H9 (cell line): Measurements from ENCODE around the gene SLC35F3. TPM values are rescaled to one million over a fixed set of nuclear protein-coding genes. Genes with fewer than 3 reads are reported as not detected.

Source experiments
- DNase-seq: peaks from one replicate; pipeline ENCODE4 v3.0.0-alpha.2; 2017
- H2AFZ ChIP-seq: one replicate; pipeline ENCODE4 v1.6.1; 2013; ENCODE audit warnings: mild to moderate bottlenecking, low read length, control low read depth, moderate library complexity
- H2AK5ac ChIP-seq: 2 replicates; pipeline ENCODE4 v1.6.1; 2013; ENCODE audit warnings: low read length, control low read depth, mixed read lengths; ENCODE audit not compliant: insufficient read length
- H2BK120ac ChIP-seq: one replicate; pipeline ENCODE4 v1.6.1; 2013; ENCODE audit warnings: low read depth, mild to moderate bottlenecking, low read length, control low read depth, inconsistent platforms; ENCODE audit not compliant: poor library complexity, severe bottlenecking
- H2BK12ac ChIP-seq: 2 replicates; pipeline ENCODE4 v1.6.1; 2013; ENCODE audit warnings: low read length, control low read depth, mixed read lengths, low read depth; ENCODE audit not compliant: insufficient read length
- H2BK15ac ChIP-seq: 2 replicates; pipeline ENCODE4 v1.6.1; 2013; ENCODE audit warnings: low read depth, low read length, control low read depth
- H2BK20ac ChIP-seq: one replicate; pipeline ENCODE4 v1.6.1; 2013; ENCODE audit warnings: low read depth, mild to moderate bottlenecking, low read length, control low read depth, inconsistent platforms; ENCODE audit not compliant: poor library complexity, severe bottlenecking
- H2BK5ac ChIP-seq: 2 replicates; pipeline ENCODE4 v1.6.1; 2013; ENCODE audit warnings: low read length, control low read depth, mixed read lengths; ENCODE audit not compliant: insufficient read length
- H3K14ac ChIP-seq: 2 replicates; pipeline ENCODE4 v1.6.1; 2013; ENCODE audit warnings: low read length, control low read depth; ENCODE audit not compliant: insufficient read depth
- H3K18ac ChIP-seq: 2 replicates; pipeline ENCODE4 v1.6.1; 2013; ENCODE audit warnings: low read depth, mild to moderate bottlenecking, mixed read lengths, low read length, control low read depth; ENCODE audit not compliant: insufficient read length
- H3K23ac ChIP-seq: 2 replicates; pipeline ENCODE4 v1.6.1; 2013; ENCODE audit warnings: low read length, control low read depth, mixed read lengths, low read depth; ENCODE audit not compliant: insufficient read length
- H3K23me2 ChIP-seq: 2 replicates; pipeline ENCODE4 v1.6.1; 2013; ENCODE audit warnings: low read depth, mild to moderate bottlenecking, mixed read lengths, low read length, control low read depth; ENCODE audit not compliant: insufficient read length, poor library complexity, severe bottlenecking
- H3K27ac ChIP-seq: 2 replicates; pipeline ENCODE4 v1.5.1; 2013; ENCODE audit warnings: low read length, control low read depth, mixed read lengths, low read depth; ENCODE audit not compliant: insufficient read length
- H3K27me3 ChIP-seq: 2 replicates; pipeline ENCODE4 v1.6.1; 2013; ENCODE audit warnings: low read length, control low read depth, inconsistent platforms; ENCODE audit not compliant: insufficient read depth
- H3K4ac ChIP-seq: 2 replicates; pipeline ENCODE4 v1.6.1; 2013; ENCODE audit warnings: low read depth, mild to moderate bottlenecking, control low read depth, inconsistent platforms, low read length, moderate library complexity
- H3K4me1 ChIP-seq: 2 replicates; pipeline ENCODE4 v1.6.1; 2013; ENCODE audit warnings: low read length, control low read depth, inconsistent platforms; ENCODE audit not compliant: insufficient read depth
- H3K4me2 ChIP-seq: 2 replicates; pipeline ENCODE4 v1.6.1; 2013; ENCODE audit warnings: low read length, control low read depth, mixed read lengths; ENCODE audit not compliant: insufficient read length, insufficient read depth
- H3K56ac ChIP-seq: 2 replicates; pipeline ENCODE4 v1.6.1; 2013; ENCODE audit warnings: low read depth, mild to moderate bottlenecking, mixed read lengths, low read length, control low read depth; ENCODE audit not compliant: insufficient read length
- H3K79me1 ChIP-seq: 2 replicates; pipeline ENCODE4 v1.6.1; 2013; ENCODE audit warnings: low read depth, mild to moderate bottlenecking, moderate library complexity, low read length, control low read depth, inconsistent platforms; ENCODE audit not compliant: insufficient read depth, poor library complexity, severe bottlenecking
- H3K79me2 ChIP-seq: 2 replicates; pipeline ENCODE4 v1.6.1; 2013; ENCODE audit warnings: low read length, control low read depth, inconsistent platforms; ENCODE audit not compliant: insufficient read depth
- H3K9ac ChIP-seq: 2 replicates; pipeline ENCODE4 v1.6.1; 2013; ENCODE audit warnings: low read length, control low read depth, mixed read lengths; ENCODE audit not compliant: insufficient read length; ENCODE audit errors: extremely low read depth
- H3K9me3 ChIP-seq: one replicate; pipeline ENCODE4 v1.6.1; 2013; ENCODE audit warnings: low read depth, low read length, inconsistent platforms; ENCODE audit not compliant: control insufficient read depth
- H3T11ph ChIP-seq: one replicate; pipeline ENCODE4 v1.6.1; 2013; ENCODE audit warnings: mild to moderate bottlenecking, low read length, control low read depth, inconsistent platforms
- H4K20me1 ChIP-seq: one replicate; pipeline ENCODE4 v1.6.1; 2013; ENCODE audit not compliant: control insufficient read depth, insufficient read length, insufficient read depth
- H4K5ac ChIP-seq: 2 replicates; pipeline ENCODE4 v1.6.1; 2013; ENCODE audit warnings: low read depth, mild to moderate bottlenecking, mixed read lengths, low read length, control low read depth; ENCODE audit not compliant: insufficient read length
- H4K8ac ChIP-seq: replicated peaks from 2 replicates; pipeline ENCODE4 v1.6.1; 2013; ENCODE audit warnings: low read length, control low read depth, mixed read lengths, low read depth; ENCODE audit not compliant: insufficient read length
- H4K91ac ChIP-seq: 2 replicates; pipeline ENCODE4 v1.6.1; 2013; ENCODE audit warnings: low read depth, mild to moderate bottlenecking, moderate library complexity, mixed read lengths, low read length, control low read depth; ENCODE audit not compliant: insufficient read length
- H3K27ac Mint-ChIP-seq, 3 experiments: 2 replicates in 2 of 3; 3 replicates in 1 of 3; pipeline ENCODE4 v1.8.0; 2020 to 2021; ENCODE audit warnings: mixed read lengths in 3 of 3, mild to moderate bottlenecking in 1 of 3, moderate library complexity in 1 of 3
- H3K27me3 Mint-ChIP-seq: 2 replicates; pipeline ENCODE4 v1.8.0; 2021; ENCODE audit warnings: low read depth, mild to moderate bottlenecking, moderate library complexity, mixed read lengths
- H3K36me3 Mint-ChIP-seq, 3 experiments: 2 replicates in 2 of 3; 3 replicates in 1 of 3; pipeline ENCODE4 v1.8.0; 2020 to 2021; ENCODE audit warnings: low read depth in 3 of 3, mixed read lengths in 3 of 3; ENCODE audit not compliant: insufficient read depth in 1 of 3
- H3K4me1 Mint-ChIP-seq, 2 experiments: 2 replicates each; pipeline ENCODE4 v1.8.0; 2020; ENCODE audit warnings: mixed read lengths in 2 of 2
- H3K4me3 Mint-ChIP-seq, 2 experiments: 2 replicates in 1 of 2; 3 replicates in 1 of 2; pipeline ENCODE4 v1.8.0; 2020 to 2021; ENCODE audit warnings: mild to moderate bottlenecking in 2 of 2, mixed read lengths in 2 of 2, moderate library complexity in 1 of 2
- H3K9me3 Mint-ChIP-seq, 2 experiments: 2 replicates in 1 of 2; 3 replicates in 1 of 2; pipeline ENCODE4 v1.8.0; 2020; ENCODE audit warnings: mild to moderate bottlenecking in 2 of 2, mixed read lengths in 2 of 2, moderate library complexity in 1 of 2
- CTCF ChIP-seq: fragments of 200-600 bp; sonication (generic); conservative IDR thresholded peaks from 3 replicates; pipeline ENCODE4 v1.8.0; 2021; ENCODE audit warnings: antibody characterized with exemption, mild to moderate bottlenecking
- WGBS: extraction: QIAGEN DNeasy Blood & Tissue Kit; methylation state at CpG from one replicate; pipeline ENCODE4 v1.1.7; 2013; ENCODE audit warnings: missing lambda C conversion rate, low lambda C conversion rate, mixed read lengths; ENCODE audit not compliant: insufficient read length; ENCODE audit errors: extremely low coverage; 5-methylcytosine and 5-hydroxymethylcytosine counted together
- total RNA-seq: library from RNA; stranded (reverse); gene quantifications from 2 replicates; pipeline ENCODE4 v1.2.1, GENCODE V29; 2021

The SLC35F3 gene
- total RNA-seq, 1 experiment from 2014 or later: 0.81 TPM

GRCh38 chr1:233972563-233972950, 68.1 kb downstream of the SLC35F3 start:
- TF ChIP-seq CTCF: no peak
- no peaks in the 10 kb centered on the region for H3K23me2 ChIP-seq
- no peaks in the 10 kb centered on the region for H3K36me3 Mint-ChIP-seq
- no peak overlapping the region for H2BK20ac ChIP-seq
- H3K4me1 ChIP-seq: no peaks in the 10 kb centered on the region
- H3K9me3 Mint-ChIP-seq: no peaks in the 10 kb centered on the region
- H3K27me3 Mint-ChIP-seq: peaks cover 1% of the 10 kb centered on the region; the same call in 1 of the 2 replicates
- H2BK15ac ChIP-seq: no peak overlapping the region
- H3K27ac Mint-ChIP-seq: no peak overlapping the region
- H2AFZ ChIP-seq: no peak overlapping the region
- no peak overlapping the region for H4K8ac ChIP-seq
- no peaks in the 10 kb centered on the region for H3K27me3 ChIP-seq
- H4K5ac ChIP-seq: no peak overlapping the region
- H2AK5ac ChIP-seq: no peak overlapping the region
- H4K20me1 ChIP-seq: no peaks in the 10 kb centered on the region
- WGBS: no CpG with 5 or more reads among the region's 4 CpGs
- H3K56ac ChIP-seq: no peak overlapping the region
- no peaks in the 10 kb centered on the region for H3K9me3 ChIP-seq
- no peak for DNase-seq
- no peak overlapping the region for H2BK5ac ChIP-seq
- no peak overlapping the region for H3K4me3 Mint-ChIP-seq
- H3K79me2 ChIP-seq: no peaks in the 10 kb centered on the region
- H3K23ac ChIP-seq: no peak overlapping the region
- H3K79me1 ChIP-seq: no peaks in the 10 kb centered on the region
- H2BK120ac ChIP-seq: no peak overlapping the region
- H3K18ac ChIP-seq: no peak overlapping the region
- no peak overlapping the region for H4K91ac ChIP-seq
- H2BK12ac ChIP-seq: no peak overlapping the region
- no peak overlapping the region for H3K14ac ChIP-seq
- H3K9ac ChIP-seq: no peak overlapping the region
- no peak overlapping the region for H3K4me2 ChIP-seq
- no peak overlapping the region for H3K4ac ChIP-seq
- H3K4me1 Mint-ChIP-seq: no peaks in the 10 kb centered on the region
- H3K27ac ChIP-seq: no peak overlapping the region
- no peak overlapping the region for H3T11ph ChIP-seq
